DOHH2 (cell line): ENCODE data around the gene COL1A2.

ENCODE experiments used
- H3F3A ChIP-seq: fragments of 200-600 bp; sonication (generic), shearing (Covaris generic); 2 replicates; pipeline ENCODE4 v1.6.0; 2016; ENCODE audit warnings: antibody characterized with exemption, mild to moderate bottlenecking; ENCODE audit not compliant: control insufficient read depth, insufficient read depth
- H3K27ac ChIP-seq: fragments of 200-600 bp; sonication (generic); 2 replicates; pipeline ENCODE4 v1.5.1; 2014; ENCODE audit warnings: low read depth, mild to moderate bottlenecking, low read length, moderate library complexity
- H3K27me3 ChIP-seq: fragments of 200-600 bp; sonication (generic); 2 replicates; pipeline ENCODE4 v1.6.1; 2014; ENCODE audit warnings: mild to moderate bottlenecking, low read length, mixed read lengths; ENCODE audit not compliant: control insufficient read depth
- H3K36me3 ChIP-seq: fragments of 200-600 bp; sonication (generic); 2 replicates; pipeline ENCODE4 v1.6.1; 2014; ENCODE audit warnings: mild to moderate bottlenecking, low read length, moderate library complexity, mixed read lengths; ENCODE audit not compliant: control insufficient read depth
- H3K4me1 ChIP-seq: fragments of 200-600 bp; sonication (generic); 2 replicates; pipeline ENCODE4 v1.6.1; 2014; ENCODE audit warnings: mild to moderate bottlenecking, low read length, mixed read lengths; ENCODE audit not compliant: control insufficient read depth
- H3K4me2 ChIP-seq: fragments of 200-600 bp; sonication (generic); 2 replicates; pipeline ENCODE4 v1.6.0; 2014; ENCODE audit warnings: mild to moderate bottlenecking, low read length, moderate library complexity
- H3K4me3 ChIP-seq: fragments of 200-600 bp; sonication (generic); 2 replicates; pipeline ENCODE4 v1.5.1; 2014; ENCODE audit warnings: mild to moderate bottlenecking, low read length, mixed read lengths
- H3K79me2 ChIP-seq: fragments of 200-600 bp; sonication (generic); 2 replicates; pipeline ENCODE4 v1.6.1; 2014; ENCODE audit warnings: mild to moderate bottlenecking, low read length, mixed read lengths; ENCODE audit not compliant: control insufficient read depth
- H3K9me2 ChIP-seq: fragments of 200-600 bp; sonication (generic); replicated peaks from 2 replicates; pipeline ENCODE4 v1.6.1; 2014; ENCODE audit warnings: mild to moderate bottlenecking, low read length, mixed read lengths; ENCODE audit not compliant: control insufficient read depth
- H3K9me3 ChIP-seq: fragments of 200-600 bp; sonication (generic); 2 replicates; pipeline ENCODE4 v1.6.1; 2014; ENCODE audit warnings: antibody characterized with exemption, low read length, mixed read lengths; ENCODE audit not compliant: control insufficient read depth, insufficient read depth
- H4K20me1 ChIP-seq: fragments of 200-600 bp; sonication (generic); 2 replicates; pipeline ENCODE4 v1.6.0; 2014; ENCODE audit warnings: low read depth, mild to moderate bottlenecking, antibody characterized with exemption, low read length, moderate library complexity; ENCODE audit not compliant: control insufficient read depth, insufficient read depth
- CTCF ChIP-seq: fragments of 200-600 bp; sonication (generic); IDR thresholded peaks from one replicate; pipeline ENCODE4 v1.5.1; 2014; ENCODE audit warnings: antibody characterized with exemption, mild to moderate bottlenecking, low read depth, low read length; ENCODE audit not compliant: poor library complexity, severe bottlenecking
- EZH2phosphoT487 ChIP-seq: fragments of 200-600 bp; sonication (generic); IDR thresholded peaks from 2 replicates; pipeline ENCODE4 v1.6.1; 2017; ENCODE audit warnings: borderline replicate concordance, mild to moderate bottlenecking, antibody characterized with exemption, low read length, moderate library complexity, mixed read lengths

COL1A2 gene

GRCh38 chr7:94382746-94383145 lies 11.9 kb upstream of the COL1A2 start:
- Histone ChIP-seq H3K4me2 (no peak overlapping the region), H3K36me3 (no peaks in the 10 kb centered on the region), H3F3A (no peaks in the 10 kb centered on the region), H3K79me2 (no peaks in the 10 kb centered on the region), H3K27me3 (no peaks in the 10 kb centered on the region), H3K9me3 (no peaks in the 10 kb centered on the region), H3K9me2 (no peaks in the 10 kb centered on the region), H3K27ac (no peak overlapping the region), H3K4me1 (no peaks in the 10 kb centered on the region), H4K20me1 (no peaks in the 10 kb centered on the region), H3K4me3 (no peak overlapping the region)
- TF ChIP-seq CTCF, result no peak

- H3F3A ChIP-seq, result no peaks in the 10 kb centered on the region
- no peaks in the 10 kb centered on the region for H3K4me1 ChIP-seq
- no peaks in the 10 kb centered on the region for H3K9me2 ChIP-seq
- H3K4me2 ChIP-seq, result no peak overlapping the region
- no peaks in the 10 kb centered on the region for H3K27me3 ChIP-seq
- H3K27ac ChIP-seq, result no peak overlapping the region
- TF ChIP-seq CTCF, result no peak
- TF ChIP-seq EZH2phosphoT487, result no peak
- no peaks in the 10 kb centered on the region for H3K36me3 ChIP-seq
- no peak overlapping the region for H3K4me3 ChIP-seq
- H3K9me3 ChIP-seq, result no peaks in the 10 kb centered on the region
- H4K20me1 ChIP-seq, result no peaks in the 10 kb centered on the region
- H3K79me2 ChIP-seq, result no peaks in the 10 kb centered on the region
These were observed 10.4 kb upstream of the COL1A2 start for GRCh38 chr7:94384315-94384714.

- Histone ChIP-seq H4K20me1 (no peaks in the 10 kb centered on the region), H3K27ac (no peak overlapping the region), H3K9me3 (no peaks in the 10 kb centered on the region), H3K27me3 (no peaks in the 10 kb centered on the region), H3K9me2 (no peaks in the 10 kb centered on the region), H3F3A (no peaks in the 10 kb centered on the region), H3K4me2 (no peak overlapping the region), H3K4me1 (no peaks in the 10 kb centered on the region), H3K79me2 (no peaks in the 10 kb centered on the region), H3K36me3 (no peaks in the 10 kb centered on the region), H3K4me3 (no peak overlapping the region)
- TF ChIP-seq EZH2phosphoT487, result no peak
- TF ChIP-seq CTCF, result no peak
These were observed 8.3 kb upstream of the COL1A2 start for GRCh38 chr7:94386416-94386815.

- Histone ChIP-seq H3K79me2 (no peaks in the 10 kb centered on the region), H3K9me3 (no peaks in the 10 kb centered on the region), H3F3A (no peaks in the 10 kb centered on the region), H3K27ac (no peak overlapping the region), H3K9me2 (no peaks in the 10 kb centered on the region), H3K4me1 (no peaks in the 10 kb centered on the region), H3K36me3 (no peaks in the 10 kb centered on the region), H3K27me3 (peaks cover 7% of the 10 kb centered on the region; the same call in 1 of the 2 replicates), H4K20me1 (no peaks in the 10 kb centered on the region), H3K4me2 (no peak overlapping the region), H3K4me3 (no peak overlapping the region)
- TF ChIP-seq CTCF, result no peak
- TF ChIP-seq EZH2phosphoT487, result no peak
These were observed 6.2 kb upstream of the COL1A2 start for GRCh38 chr7:94388540-94388939.
